ENCODE measurements around the gene LRRC66.
A peak's percentile ranks its signal among the peaks of the same experiment; 100 is the strongest.

Gene LRRC66, protein sequence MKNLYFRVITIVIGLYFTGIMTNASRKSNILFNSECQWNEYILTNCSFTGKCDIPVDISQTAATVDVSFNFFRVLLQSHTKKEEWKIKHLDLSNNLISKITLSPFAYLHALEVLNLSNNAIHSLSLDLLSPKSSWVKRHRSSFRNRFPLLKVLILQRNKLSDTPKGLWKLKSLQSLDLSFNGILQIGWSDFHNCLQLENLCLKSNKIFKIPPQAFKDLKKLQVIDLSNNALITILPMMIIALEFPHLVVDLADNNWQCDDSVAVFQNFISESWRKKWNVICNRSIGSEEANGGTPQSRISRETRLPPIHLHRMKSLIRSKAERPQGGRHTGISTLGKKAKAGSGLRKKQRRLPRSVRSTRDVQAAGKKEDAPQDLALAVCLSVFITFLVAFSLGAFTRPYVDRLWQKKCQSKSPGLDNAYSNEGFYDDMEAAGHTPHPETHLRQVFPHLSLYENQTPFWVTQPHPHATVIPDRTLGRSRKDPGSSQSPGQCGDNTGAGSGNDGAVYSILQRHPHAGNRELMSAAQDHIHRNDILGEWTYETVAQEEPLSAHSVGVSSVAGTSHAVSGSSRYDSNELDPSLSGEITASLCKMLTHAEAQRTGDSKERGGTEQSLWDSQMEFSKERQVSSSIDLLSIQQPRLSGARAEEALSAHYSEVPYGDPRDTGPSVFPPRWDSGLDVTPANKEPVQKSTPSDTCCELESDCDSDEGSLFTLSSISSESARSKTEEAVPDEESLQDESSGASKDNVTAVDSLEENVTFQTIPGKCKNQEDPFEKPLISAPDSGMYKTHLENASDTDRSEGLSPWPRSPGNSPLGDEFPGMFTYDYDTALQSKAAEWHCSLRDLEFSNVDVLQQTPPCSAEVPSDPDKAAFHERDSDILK

DNA sequence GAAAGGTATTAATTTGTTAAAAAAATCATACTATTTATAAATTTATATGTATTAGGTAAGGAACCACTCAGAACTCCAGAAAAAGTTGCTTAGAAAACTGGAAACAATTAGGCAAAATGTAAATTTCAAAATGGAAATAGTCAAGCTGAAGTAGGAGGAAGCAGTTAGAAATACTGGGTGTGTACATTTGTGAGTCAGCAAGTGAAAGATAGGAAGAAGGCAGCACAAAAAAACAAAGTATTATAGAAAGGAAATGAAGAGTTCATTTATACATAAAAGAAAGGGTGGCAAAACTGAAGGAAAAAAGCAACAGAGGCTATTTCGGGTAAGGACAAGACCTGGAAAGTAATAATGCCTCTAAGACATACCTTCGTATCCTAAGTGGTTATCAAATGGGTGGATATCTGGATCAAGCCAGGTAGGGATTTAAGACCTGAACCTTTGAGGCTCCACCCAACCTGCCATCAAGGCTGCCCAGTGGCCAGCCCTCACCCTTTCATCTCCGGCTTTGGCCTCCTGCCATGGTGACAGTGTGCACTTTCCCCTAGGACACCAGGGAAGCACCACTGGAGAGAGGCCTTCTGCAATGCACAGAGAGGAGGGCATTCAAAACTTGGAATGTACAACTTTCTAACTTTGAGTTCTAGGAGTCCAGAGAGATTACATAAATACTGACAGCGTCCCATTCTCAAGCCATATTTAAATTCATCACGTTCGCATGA is at the start of gene LRRC66:
LRRC66 (minus strand) TSS at position 428 of the 722 bp plus-strand sequence. CDS start 2,750 bp downstream, outside the sequence.
- no peak within 1 kb of the TSS for H3K27ac ChIP-seq (ENCODE audit: low read depth, low read length)
- H3K36me3 ChIP-seq (ENCODE audit: control insufficient read depth in 5 of 5, insufficient read depth in 5 of 5, low read length in 5 of 5), result peaks cover 15 to 21% (median 19%) of the 10 kb centered on the region in 5 donors
- no peaks in the 10 kb centered on the region for H3K9me3 ChIP-seq (ENCODE audit: control insufficient read depth in 5 of 5, low read length in 5 of 5)
- no peaks in the 10 kb centered on the region for H3K27me3 ChIP-seq (ENCODE audit: control insufficient read depth in 5 of 5, insufficient read depth in 4 of 5, low read length in 5 of 5)
- H3K4me3 ChIP-seq (ENCODE audit: low read depth in 1 of 5, low read length in 5 of 5), result no peak within 1 kb of the TSS
- H3K9ac ChIP-seq (ENCODE audit: low read length in 5 of 5), result peak within 1 kb of the TSS in 1 of 5 donors; percentile 6
- H3K4me1 ChIP-seq (ENCODE audit: control insufficient read depth in 5 of 5, insufficient read depth in 5 of 5, low read length in 5 of 5), result peaks cover 0 to 7% (median 0%) of the 10 kb centered on the region in 5 donors

DNA sequence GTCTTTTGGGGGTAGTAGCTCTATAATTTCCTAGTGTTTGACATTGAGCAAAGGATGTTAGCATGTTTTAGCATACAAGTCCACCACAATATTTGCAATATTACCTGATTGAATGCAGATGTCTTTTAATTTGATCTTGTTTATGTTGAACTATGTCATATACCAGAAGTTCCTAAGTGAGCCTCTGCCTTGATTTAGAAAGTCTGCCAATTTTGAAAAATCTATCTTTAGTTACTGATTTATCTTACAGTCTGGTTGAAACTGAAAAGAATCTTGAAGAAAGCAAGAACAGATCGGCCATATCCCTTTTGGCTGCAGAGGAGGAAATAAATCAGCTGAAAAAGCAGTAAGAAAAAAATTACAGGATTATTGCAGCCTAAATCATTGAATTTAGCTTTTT is 49.4 kb upstream of the LRRC66 start:
- Histone ChIP-seq H3K27ac (ENCODE audit: low read depth, low read length) (no peak overlapping the region), H3K9me3 (ENCODE audit: control insufficient read depth in 5 of 5, low read length in 5 of 5) (no peaks in the 10 kb centered on the region), H3K36me3 (ENCODE audit: control insufficient read depth in 5 of 5, insufficient read depth in 5 of 5, low read length in 5 of 5) (peaks cover 0 to 5% (median 0%) of the 10 kb centered on the region in 5 donors), H3K9ac (ENCODE audit: low read length in 5 of 5) (no peak overlapping the region), H3K4me1 (ENCODE audit: control insufficient read depth in 5 of 5, insufficient read depth in 5 of 5, low read length in 5 of 5) (peaks cover 0 to 4% (median 0%) of the 10 kb centered on the region in 5 donors), H3K27me3 (ENCODE audit: control insufficient read depth in 5 of 5, insufficient read depth in 4 of 5, low read length in 5 of 5) (peaks cover 0 to 3% (median 0%) of the 10 kb centered on the region in 5 donors), H3K4me3 (ENCODE audit: low read depth in 1 of 5, low read length in 5 of 5) (no peak overlapping the region)

DNA sequence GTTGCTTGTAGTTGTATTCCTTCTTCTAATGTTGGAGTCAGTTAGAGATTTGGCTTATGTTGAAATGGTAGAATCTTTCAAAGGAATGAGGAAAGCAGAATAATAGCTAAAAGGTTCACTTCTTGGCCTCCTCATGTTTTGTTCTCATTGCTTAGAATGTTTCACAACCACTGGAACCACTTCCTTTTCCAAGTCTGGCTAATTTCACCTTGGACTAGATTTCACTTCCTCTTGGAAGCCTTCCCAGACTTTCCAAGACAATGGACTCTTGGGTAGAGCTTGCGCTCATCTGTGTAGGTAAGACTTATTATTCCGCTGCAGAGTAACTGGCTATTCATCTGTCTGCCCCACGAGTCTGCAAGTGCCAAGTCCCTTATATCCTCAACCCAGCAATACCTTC is 39.2 kb upstream of the LRRC66 start:
- Histone ChIP-seq H3K9ac (ENCODE audit: low read length in 5 of 5) (no peak overlapping the region), H3K36me3 (ENCODE audit: control insufficient read depth in 5 of 5, insufficient read depth in 5 of 5, low read length in 5 of 5) (no peaks in the 10 kb centered on the region), H3K9me3 (ENCODE audit: control insufficient read depth in 5 of 5, low read length in 5 of 5) (no peaks in the 10 kb centered on the region), H3K4me3 (ENCODE audit: low read depth in 1 of 5, low read length in 5 of 5) (no peak overlapping the region), H3K27me3 (ENCODE audit: control insufficient read depth in 5 of 5, insufficient read depth in 4 of 5, low read length in 5 of 5) (no peaks in the 10 kb centered on the region), H3K4me1 (ENCODE audit: control insufficient read depth in 5 of 5, insufficient read depth in 5 of 5, low read length in 5 of 5) (peaks cover 0 to 16% (median 13%) of the 10 kb centered on the region in 5 donors), H3K27ac (ENCODE audit: low read depth, low read length) (peak overlapping the region; percentile 1)

DNA sequence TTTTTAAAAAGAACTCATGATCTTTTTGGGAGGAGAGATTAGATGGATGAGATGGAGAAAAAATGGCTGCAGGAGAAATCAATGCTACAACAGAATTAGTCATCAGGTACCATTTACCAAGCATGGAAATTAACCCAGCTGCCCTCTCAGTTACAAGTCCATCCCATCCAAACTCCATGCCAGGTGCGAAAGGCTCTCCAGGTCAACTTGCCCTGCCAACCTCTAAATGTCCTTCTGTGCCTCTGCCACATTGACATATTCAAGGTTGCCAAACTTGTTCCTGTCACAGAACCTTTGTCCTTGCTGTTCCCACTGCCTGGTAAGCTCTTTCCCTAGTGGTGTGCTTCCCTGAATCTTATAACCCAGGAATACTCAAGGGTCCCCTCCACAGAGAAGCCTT is 38.1 kb upstream of the LRRC66 start:
- peaks cover 0 to 16% (median 13%) of the 10 kb centered on the region in 5 donors for H3K4me1 ChIP-seq (ENCODE audit: control insufficient read depth in 5 of 5, insufficient read depth in 5 of 5, low read length in 5 of 5)
- H3K9me3 ChIP-seq (ENCODE audit: control insufficient read depth in 5 of 5, low read length in 5 of 5), result no peaks in the 10 kb centered on the region
- no peaks in the 10 kb centered on the region for H3K27me3 ChIP-seq (ENCODE audit: control insufficient read depth in 5 of 5, insufficient read depth in 4 of 5, low read length in 5 of 5)
- H3K27ac ChIP-seq (ENCODE audit: low read depth, low read length), result no peak overlapping the region
- H3K36me3 ChIP-seq (ENCODE audit: control insufficient read depth in 5 of 5, insufficient read depth in 5 of 5, low read length in 5 of 5), result no peaks in the 10 kb centered on the region
- H3K4me3 ChIP-seq (ENCODE audit: low read depth in 1 of 5, low read length in 5 of 5), result no peak overlapping the region
- H3K9ac ChIP-seq (ENCODE audit: low read length in 5 of 5), result no peak overlapping the region

DNA sequence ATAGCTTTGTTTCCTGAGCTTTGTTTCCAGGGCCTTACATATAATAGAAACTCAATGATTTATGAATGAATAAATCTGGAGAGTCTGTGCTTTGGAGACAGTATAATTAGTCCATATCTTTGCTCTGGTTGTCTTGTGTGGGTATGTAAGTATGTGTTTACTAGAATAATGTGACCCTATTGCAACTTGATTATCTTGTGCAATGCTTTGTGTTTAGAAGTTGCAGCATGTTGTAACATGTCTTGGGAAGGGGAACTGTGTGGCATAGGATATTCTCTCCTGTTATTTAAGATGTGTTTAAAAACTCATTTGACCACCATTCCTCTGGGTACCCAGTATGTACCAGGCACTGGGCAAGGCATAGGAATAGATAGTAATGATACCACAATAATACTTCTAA is 37.0 kb upstream of the LRRC66 start:
- Histone ChIP-seq H3K27ac (ENCODE audit: low read depth, low read length) (no peak overlapping the region), H3K36me3 (ENCODE audit: control insufficient read depth in 5 of 5, insufficient read depth in 5 of 5, low read length in 5 of 5) (no peaks in the 10 kb centered on the region), H3K9ac (ENCODE audit: low read length in 5 of 5) (no peak overlapping the region), H3K27me3 (ENCODE audit: control insufficient read depth in 5 of 5, insufficient read depth in 4 of 5, low read length in 5 of 5) (no peaks in the 10 kb centered on the region), H3K9me3 (ENCODE audit: control insufficient read depth in 5 of 5, low read length in 5 of 5) (no peaks in the 10 kb centered on the region), H3K4me3 (ENCODE audit: low read depth in 1 of 5, low read length in 5 of 5) (no peak overlapping the region), H3K4me1 (ENCODE audit: control insufficient read depth in 5 of 5, insufficient read depth in 5 of 5, low read length in 5 of 5) (peaks cover 0 to 22% (median 18%) of the 10 kb centered on the region in 5 donors)

DNA sequence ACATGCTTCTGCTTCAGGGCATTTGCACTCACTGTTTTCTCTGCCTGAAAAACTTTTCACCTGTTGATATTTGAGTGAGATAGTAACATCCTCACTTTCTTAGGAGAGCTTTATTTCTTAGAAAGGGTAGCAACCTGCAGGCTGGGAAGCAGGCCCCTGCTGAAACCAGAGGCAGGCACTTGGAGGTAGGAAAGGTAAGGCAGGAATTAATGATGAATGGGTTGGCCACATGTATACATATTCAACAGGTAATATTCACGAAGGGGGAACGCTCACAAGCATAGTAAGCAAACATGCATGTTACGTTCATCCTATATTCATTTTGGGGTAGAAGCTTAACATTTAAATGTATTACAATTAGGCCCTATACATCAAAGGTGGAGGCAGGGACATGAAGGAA is 34.1 kb upstream of the LRRC66 start:
- Histone ChIP-seq H3K27me3 (ENCODE audit: control insufficient read depth in 5 of 5, insufficient read depth in 4 of 5, low read length in 5 of 5) (peaks cover 0 to 2% (median under 1%) of the 10 kb centered on the region in 5 donors), H3K4me1 (ENCODE audit: control insufficient read depth in 5 of 5, insufficient read depth in 5 of 5, low read length in 5 of 5) (peaks cover 0 to 35% (median 27%) of the 10 kb centered on the region in 5 donors), H3K36me3 (ENCODE audit: control insufficient read depth in 5 of 5, insufficient read depth in 5 of 5, low read length in 5 of 5) (no peaks in the 10 kb centered on the region), H3K27ac (ENCODE audit: low read depth, low read length) (no peak overlapping the region), H3K4me3 (ENCODE audit: low read depth in 1 of 5, low read length in 5 of 5) (no peak overlapping the region), H3K9me3 (ENCODE audit: control insufficient read depth in 5 of 5, low read length in 5 of 5) (no peaks in the 10 kb centered on the region), H3K9ac (ENCODE audit: low read length in 5 of 5) (no peak overlapping the region)

DNA sequence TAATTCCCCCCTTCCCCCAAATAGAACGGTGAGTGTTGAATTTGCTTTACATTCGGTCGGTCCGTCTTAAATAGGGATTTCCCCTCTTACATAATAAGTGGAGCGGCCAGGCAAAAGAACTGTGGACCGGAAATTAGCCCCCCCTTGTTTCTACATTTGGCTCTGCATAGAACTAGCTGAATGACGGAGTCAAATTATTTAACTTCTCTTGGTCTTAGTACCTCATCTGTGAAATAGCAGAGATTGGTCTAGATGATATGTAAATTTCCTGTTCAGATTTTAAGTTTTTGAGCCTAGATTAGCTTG is 32.3 kb upstream of the LRRC66 start:
- Histone ChIP-seq H3K4me1 (ENCODE audit: control insufficient read depth in 5 of 5, insufficient read depth in 5 of 5, low read length in 5 of 5) (peaks cover 0 to 26% (median 18%) of the 10 kb centered on the region in 5 donors), H3K9me3 (ENCODE audit: control insufficient read depth in 5 of 5, low read length in 5 of 5) (no peaks in the 10 kb centered on the region), H3K9ac (ENCODE audit: low read length in 5 of 5) (no peak overlapping the region), H3K36me3 (ENCODE audit: control insufficient read depth in 5 of 5, insufficient read depth in 5 of 5, low read length in 5 of 5) (no peaks in the 10 kb centered on the region), H3K27me3 (ENCODE audit: control insufficient read depth in 5 of 5, insufficient read depth in 4 of 5, low read length in 5 of 5) (peaks cover 0 to 5% (median 3%) of the 10 kb centered on the region in 5 donors), H3K4me3 (ENCODE audit: low read depth in 1 of 5, low read length in 5 of 5) (peak overlapping the region; percentile 46 to 85 (median 79)), H3K27ac (ENCODE audit: low read depth, low read length) (no peak overlapping the region)

DNA sequence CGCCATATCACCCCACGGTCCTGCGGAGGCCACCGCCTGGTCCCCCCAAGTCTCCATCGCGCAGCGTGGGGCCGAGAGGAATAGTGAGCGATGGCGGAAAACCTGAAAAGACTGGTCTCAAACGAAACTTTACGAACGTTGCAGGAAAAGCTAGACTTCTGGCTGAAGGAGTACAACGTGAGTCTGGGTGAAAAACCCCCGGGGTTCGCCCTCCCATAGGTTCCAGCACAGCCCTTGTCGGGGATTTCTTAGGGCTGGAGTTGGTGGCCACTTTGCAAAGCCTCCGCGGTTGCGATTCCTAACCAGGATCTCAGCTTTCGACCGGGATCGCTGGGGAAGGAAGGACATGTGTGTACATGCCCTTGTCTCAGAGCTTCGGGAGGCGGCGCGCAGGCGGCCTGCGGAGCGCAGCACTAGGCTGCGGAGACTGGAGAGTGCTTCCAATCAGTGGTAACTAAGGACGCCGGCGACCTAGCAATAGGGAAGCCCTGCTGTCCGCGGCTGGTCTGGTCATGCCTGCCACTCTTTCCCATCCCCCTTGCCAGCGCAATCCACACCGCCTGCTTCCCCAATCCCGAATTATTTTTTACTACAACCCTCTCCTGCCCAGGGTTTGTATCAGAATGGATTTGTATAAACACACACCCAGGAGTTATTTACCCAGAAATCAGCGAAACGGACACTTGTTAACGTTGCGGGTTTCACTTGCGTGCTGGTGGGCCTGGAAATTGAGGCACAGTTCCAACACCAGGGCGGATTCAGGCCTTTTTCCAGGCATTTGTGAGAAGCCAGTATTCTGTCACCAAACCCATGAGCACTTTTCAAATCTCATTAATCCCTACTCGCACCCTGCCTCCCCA is 31.7 kb upstream of the LRRC66 start:
- H3K4me1 ChIP-seq (ENCODE audit: control insufficient read depth in 5 of 5, insufficient read depth in 5 of 5, low read length in 5 of 5), result peaks cover 0 to 21% (median 18%) of the 10 kb centered on the region in 5 donors
- H3K36me3 ChIP-seq (ENCODE audit: control insufficient read depth in 5 of 5, insufficient read depth in 5 of 5, low read length in 5 of 5), result no peaks in the 10 kb centered on the region
- no peaks in the 10 kb centered on the region for H3K9me3 ChIP-seq (ENCODE audit: control insufficient read depth in 5 of 5, low read length in 5 of 5)
- H3K9ac ChIP-seq (ENCODE audit: low read length in 5 of 5), result peak overlapping the region in 3 of 5 donors; percentile 40 to 69 (median 61)
- H3K4me3 ChIP-seq (ENCODE audit: low read depth in 1 of 5, low read length in 5 of 5), result peak overlapping the region; percentile 65 to 85 (median 79)
- peak overlapping the region; percentile 37 for H3K27ac ChIP-seq (ENCODE audit: low read depth, low read length)
- H3K27me3 ChIP-seq (ENCODE audit: control insufficient read depth in 5 of 5, insufficient read depth in 4 of 5, low read length in 5 of 5), result peaks cover 0 to 5% (median 3%) of the 10 kb centered on the region in 5 donors

DNA sequence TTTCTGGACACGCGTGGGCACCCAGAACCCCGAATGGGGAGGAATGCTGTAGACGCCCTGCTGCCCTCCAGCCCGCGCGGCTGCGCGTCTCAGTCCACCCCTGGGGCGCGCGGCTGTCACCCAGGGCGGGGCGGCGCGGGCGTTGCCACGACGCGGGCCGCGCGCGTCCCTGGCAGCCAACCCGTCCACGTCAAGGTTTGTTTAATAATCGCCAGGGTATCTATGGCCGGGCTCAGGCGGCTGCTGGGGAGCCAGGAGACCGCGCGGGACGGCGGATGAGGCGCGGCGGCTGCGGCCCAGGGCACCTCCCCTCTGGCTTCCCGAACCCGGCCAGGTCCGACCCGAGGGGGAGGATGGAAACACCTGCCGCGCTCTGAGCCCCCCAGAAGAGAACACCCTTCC is 31.1 kb upstream of the LRRC66 start, which contains the start of gene SPATA18:
SPATA18 (plus strand) TSS at position 92 of the 402 bp plus-strand sequence. CDS start 401 bp downstream, outside the sequence.
- H3K36me3 ChIP-seq (ENCODE audit: control insufficient read depth in 5 of 5, insufficient read depth in 5 of 5, low read length in 5 of 5), result no peaks in the 10 kb centered on the region
- peaks cover 0 to 5% (median 3%) of the 10 kb centered on the region in 5 donors for H3K27me3 ChIP-seq (ENCODE audit: control insufficient read depth in 5 of 5, insufficient read depth in 4 of 5, low read length in 5 of 5)
- peak within 1 kb of the TSS; percentile 65 to 85 (median 79) for H3K4me3 ChIP-seq (ENCODE audit: low read depth in 1 of 5, low read length in 5 of 5)
- H3K4me1 ChIP-seq (ENCODE audit: control insufficient read depth in 5 of 5, insufficient read depth in 5 of 5, low read length in 5 of 5), result peaks cover 0 to 21% (median 18%) of the 10 kb centered on the region in 5 donors
- peak within 1 kb of the TSS in 3 of 5 donors; percentile 40 to 69 (median 61) for H3K9ac ChIP-seq (ENCODE audit: low read length in 5 of 5)
- no peaks in the 10 kb centered on the region for H3K9me3 ChIP-seq (ENCODE audit: control insufficient read depth in 5 of 5, low read length in 5 of 5)
- H3K27ac ChIP-seq (ENCODE audit: low read depth, low read length), result peak within 1 kb of the TSS; percentile 37

All from subcutaneous abdominal adipose tissue (tissue), 5 donors.